ENCODE data around the gene BRPF1.

DNA sequence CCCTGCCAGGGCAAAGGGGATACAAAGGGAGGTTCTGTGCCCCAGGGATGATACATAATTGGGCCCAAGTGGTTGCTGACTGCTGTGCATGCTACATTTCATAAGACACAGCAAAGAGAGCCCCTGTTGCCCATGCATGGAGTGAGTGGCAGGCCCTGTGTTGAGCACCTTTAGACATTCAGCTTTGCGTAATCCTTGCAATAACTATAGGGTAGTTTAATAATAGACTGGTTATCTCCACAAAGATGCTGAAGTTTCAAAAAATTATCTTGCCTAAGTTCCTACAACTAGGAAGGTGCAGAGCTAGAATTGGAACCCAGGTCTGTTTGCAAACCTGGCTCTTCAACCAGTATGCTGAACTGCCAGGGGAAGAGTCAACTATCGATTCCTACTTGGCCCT, 16.5 kb downstream of the BRPF1 start:
- TF ChIP-seq POLR2AphosphoS5 (IDR thresholded peaks at IDR 0.05; ENCODE audit: low read length) = no peak
- no peak for TF ChIP-seq EP300 (IDR thresholded peaks at IDR 0.05; ENCODE audit: borderline replicate concordance in 1 of 2, control insufficient read depth in 1 of 2, low read depth in 2 of 2, low read length in 2 of 2)

All from GM12878 (cell line).